IMR-90 (cell line): ENCODE measurements around the gene PZP.

ENCODE experiments used
- BHLHE40 ChIP-seq: fragments of 150-350 bp; IDR thresholded peaks from 2 replicates; pipeline ENCODE4 v1.6.1; 2016; ENCODE audit warnings: mild to moderate bottlenecking, low read depth, low read length
- CEBPB ChIP-seq: IDR thresholded peaks from 2 replicates; pipeline ENCODE4 v1.6.1; 2012; ENCODE audit warnings: low read depth, low read length, improper control_type of control experiment
- CTCF ChIP-seq: conservative IDR thresholded peaks from 2 replicates; pipeline ENCODE4 v1.5.1; 2012; ENCODE audit warnings: mild to moderate bottlenecking, low read depth, low read length, improper control_type of control experiment
- FOS ChIP-seq: fragments of 150-350 bp; IDR thresholded peaks from 2 replicates; pipeline ENCODE4 v1.6.1; 2016; ENCODE audit warnings: low read depth, low read length
- MAFK ChIP-seq: IDR thresholded peaks from 2 replicates; pipeline ENCODE4 v1.6.1; 2012; ENCODE audit warnings: low read depth, low read length, improper control_type of control experiment
- MAZ ChIP-seq: IDR thresholded peaks from 2 replicates; pipeline ENCODE4 v1.6.1; 2012; ENCODE audit warnings: low read depth, mild to moderate bottlenecking, low read length, improper control_type of control experiment, moderate library complexity, borderline replicate concordance
- POLR2A ChIP-seq: IDR thresholded peaks from 2 replicates; pipeline ENCODE4 v1.6.1; 2012; ENCODE audit warnings: mild to moderate bottlenecking, low read depth, low read length
- RAD21 ChIP-seq: IDR thresholded peaks from 2 replicates; pipeline ENCODE4 v1.6.1; 2012; ENCODE audit warnings: low read length, improper control_type of control experiment
- RCOR1 ChIP-seq: IDR thresholded peaks from 2 replicates; pipeline ENCODE4 v1.6.1; 2012; ENCODE audit warnings: mild to moderate bottlenecking, low read length, improper control_type of control experiment; ENCODE audit not compliant: insufficient replicate concordance
- RFX5 ChIP-seq: IDR thresholded peaks from 2 replicates; pipeline ENCODE4 v1.8.0; 2012; ENCODE audit warnings: low read depth, mild to moderate bottlenecking, low read length, moderate library complexity
- SMC3 ChIP-seq: fragments of 150-350 bp; IDR thresholded peaks from 2 replicates; pipeline ENCODE4 v1.6.1; 2016; ENCODE audit warnings: low read depth, mild to moderate bottlenecking, antibody characterized with exemption, low read length, moderate library complexity
- USF2 ChIP-seq: fragments of 150-350 bp; IDR thresholded peaks from 2 replicates; pipeline ENCODE4 v1.6.1; 2017; ENCODE audit warnings: mild to moderate bottlenecking, antibody characterized with exemption, low read length, low read depth

DNA sequence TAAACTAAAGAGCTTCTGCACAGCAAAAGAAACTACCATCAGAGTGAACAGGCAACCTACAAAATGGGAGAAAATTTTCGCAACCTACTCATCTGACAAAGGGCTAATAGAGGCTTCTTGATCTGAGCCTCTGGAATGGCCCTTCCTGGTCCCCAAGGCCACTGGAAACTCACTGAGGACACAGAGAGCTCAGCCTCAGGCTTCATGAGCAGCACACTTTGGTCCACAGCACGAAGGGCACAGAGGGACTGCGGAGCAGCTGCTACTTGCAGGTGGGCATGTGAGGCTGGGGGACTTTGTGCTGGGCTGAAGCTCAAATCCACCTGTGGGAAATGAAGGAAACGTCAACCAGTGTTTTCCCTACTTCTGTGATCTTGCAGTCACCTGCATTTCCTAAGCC, 27.4 kb downstream of the PZP start:
- TF ChIP-seq CTCF: no peak
- no peak for TF ChIP-seq RCOR1
- no peak for TF ChIP-seq POLR2A
- TF ChIP-seq RAD21: no peak
- no peak for TF ChIP-seq SMC3
- no peak for TF ChIP-seq MAZ
- no peak for TF ChIP-seq BHLHE40
- TF ChIP-seq USF2: no peak
- no peak for TF ChIP-seq RFX5
- TF ChIP-seq FOS: no peak
- TF ChIP-seq MAFK: no peak
- TF ChIP-seq CEBPB: no peak
